H7 (cell line): ENCODE data around the gene PIGU. TPM values are rescaled to one million over a fixed set of nuclear protein-coding genes. Genes with fewer than 3 reads are reported as not detected.
"Not testable (repeated sequence)": the region's sequence is repeated elsewhere in the genome, so short reads cannot be mapped to it uniquely, and the experiment has no call there.

Experiments used
- DNase-seq: peaks from one replicate; pipeline ENCODE4 v3.0.0; 2012
- H3K27me3 ChIP-seq: 2 replicates; pipeline ENCODE4 v1.6.0; 2011; ENCODE audit warnings: mild to moderate bottlenecking, low read length; ENCODE audit not compliant: control insufficient read depth, insufficient read depth
- H3K36me3 ChIP-seq: replicated peaks from 2 replicates; pipeline ENCODE4 v1.5.1; 2011; ENCODE audit warnings: low read length; ENCODE audit not compliant: control insufficient read depth, insufficient read depth
- H3K4me3 ChIP-seq: 2 replicates; pipeline ENCODE4 v1.5.1; 2011; ENCODE audit warnings: low read depth, mild to moderate bottlenecking, control low read depth, low read length, moderate library complexity; ENCODE audit not compliant: insufficient read depth
- total RNA-seq: library from RNA; depleted of rRNA; stranded (reverse); fragments of >200 nt; shearing (Covaris generic); gene quantifications from 2 replicates; pipeline ENCODE4 v1.2.3, GENCODE V29; 2014; rRNA removed

The PIGU gene
- total RNA-seq = 28.6 and 32.9 TPM in 2 replicates

GRCh38 chr20:34676642-34677373 lies at the start of gene PIGU:
Gene PIGU, minus strand, starts transcription at chr20:34677092. Its CDS starts 7 bp downstream, at chr20:34677085.
- H3K36me3 ChIP-seq = no peaks in the 10 kb centered on the region
- DNase-seq = peak; percentile 93
- H3K27me3 ChIP-seq = no peaks in the 10 kb centered on the region
- peak within 1 kb of the TSS; percentile 84 for H3K4me3 ChIP-seq

DNA sequence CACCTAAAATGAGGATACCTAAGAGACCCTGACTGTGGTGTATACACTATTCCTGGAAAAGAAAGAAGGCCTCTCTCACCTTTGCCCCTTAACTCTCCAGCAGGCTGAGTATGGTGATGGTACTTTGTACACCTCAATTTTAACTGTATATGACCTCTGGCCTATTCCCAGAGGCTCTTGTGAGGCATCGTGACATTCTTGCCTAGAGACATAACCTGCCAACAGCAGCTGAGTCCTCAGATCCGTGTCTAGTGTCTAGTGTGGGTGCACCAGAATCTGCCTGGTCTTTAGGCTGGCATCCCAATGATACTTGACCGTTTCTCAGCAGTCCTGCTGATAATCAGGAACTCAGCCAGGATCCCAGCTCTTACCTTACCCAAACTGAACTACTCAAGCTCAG lies 47.3 kb upstream of the PIGU start:
- no peak for DNase-seq
- H3K36me3 ChIP-seq = no peaks in the 10 kb centered on the region; the same call in 1 of the 2 replicates
- no peaks in the 10 kb centered on the region for H3K27me3 ChIP-seq
- H3K4me3 ChIP-seq = no peak overlapping the region

GRCh38 chr20:34722560-34722959 lies 45.7 kb upstream of the PIGU start:
- H3K4me3 ChIP-seq, H3K27me3 ChIP-seq, H3K36me3 ChIP-seq, DNase-seq: not testable (repeated sequence)

DNA sequence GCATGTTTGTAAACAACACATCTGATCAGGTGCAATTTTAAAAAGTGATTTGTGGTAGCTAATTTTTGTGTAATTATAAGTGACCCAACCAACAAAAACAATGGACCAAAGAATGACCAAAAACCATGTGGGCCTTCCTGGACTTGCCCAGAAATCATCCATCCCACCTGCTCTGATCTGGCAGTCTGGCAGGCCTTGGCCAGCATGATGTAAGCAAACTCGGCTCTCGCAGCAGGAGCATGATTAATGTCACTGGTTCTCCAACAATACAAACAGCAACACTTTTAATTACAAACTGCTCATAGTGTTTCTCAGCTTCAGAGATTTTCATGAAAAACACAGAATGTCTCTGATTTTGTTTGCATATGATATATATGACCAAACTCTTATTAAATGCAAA lies 43.4 kb upstream of the PIGU start:
- H3K36me3 ChIP-seq = no peaks in the 10 kb centered on the region; the same call in 1 of the 2 replicates
- no peaks in the 10 kb centered on the region for H3K27me3 ChIP-seq
- no peak overlapping the region for H3K4me3 ChIP-seq
- no peak for DNase-seq

DNA sequence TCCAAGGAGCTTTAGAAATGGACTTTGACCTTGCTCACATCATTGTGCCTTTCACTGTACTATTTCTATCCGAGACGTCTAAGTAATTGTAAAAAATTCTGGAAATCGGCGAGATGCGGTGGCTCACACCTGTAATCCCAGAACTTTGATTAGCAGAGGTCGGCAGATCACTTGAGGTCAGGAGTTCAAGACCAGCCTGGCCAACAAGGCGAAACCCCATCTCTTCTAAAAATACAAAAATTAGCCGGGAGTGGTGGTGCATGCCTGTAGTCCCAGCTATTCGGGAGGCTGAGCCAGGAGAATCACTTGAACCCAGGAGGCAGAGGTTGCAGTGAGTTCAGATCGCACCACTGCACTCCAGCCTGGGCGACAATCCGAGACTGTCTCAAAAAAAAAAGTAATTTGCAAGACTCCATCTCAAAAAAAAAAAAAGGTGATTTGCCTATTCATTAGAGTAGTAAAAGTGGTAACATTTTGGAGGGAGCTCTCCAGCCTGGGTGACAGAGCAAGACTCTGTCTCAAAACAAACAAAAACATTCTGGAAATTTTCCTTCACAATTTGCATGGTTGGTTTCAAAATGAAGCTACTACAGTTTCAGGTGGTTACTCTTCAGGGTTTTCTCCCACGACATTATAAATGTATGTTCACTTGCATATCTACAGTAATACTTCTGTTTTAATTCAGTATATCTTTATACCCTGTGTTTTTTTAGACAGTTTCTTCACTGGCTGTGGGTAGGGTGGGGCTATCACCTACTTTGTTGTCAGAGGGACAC lies 42.5 kb upstream of the PIGU start:
- not testable (repeated sequence) for DNase-seq, H3K27me3 ChIP-seq, H3K4me3 ChIP-seq, H3K36me3 ChIP-seq

GRCh38 chr20:34717230-34718095 lies 40.6 kb upstream of the PIGU start:
- DNase-seq = no peak
- Histone ChIP-seq H3K36me3 (no peaks in the 10 kb centered on the region), H3K4me3 (no peak overlapping the region), H3K27me3 (no peaks in the 10 kb centered on the region)

DNA sequence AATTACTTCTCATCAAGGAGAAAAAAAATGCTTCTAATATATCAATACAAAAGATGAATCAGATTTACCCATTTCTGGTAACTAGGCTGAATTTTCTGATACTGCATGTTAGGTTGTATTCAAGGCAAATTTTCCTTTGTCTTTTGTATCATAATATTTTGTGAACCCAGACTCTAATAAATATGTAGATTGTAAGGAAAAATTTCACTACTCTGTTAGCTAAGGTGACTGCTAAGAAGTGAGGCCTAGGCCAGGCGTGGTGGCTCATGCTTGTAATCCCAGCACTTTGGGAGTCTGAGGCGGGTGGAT lies 40.0 kb upstream of the PIGU start:
- peaks cover 2% of the 10 kb centered on the region; the same call in 1 of the 2 replicates for H3K27me3 ChIP-seq
- DNase-seq = no peak
- H3K4me3 ChIP-seq = no peak overlapping the region
- H3K36me3 ChIP-seq = no peaks in the 10 kb centered on the region

DNA sequence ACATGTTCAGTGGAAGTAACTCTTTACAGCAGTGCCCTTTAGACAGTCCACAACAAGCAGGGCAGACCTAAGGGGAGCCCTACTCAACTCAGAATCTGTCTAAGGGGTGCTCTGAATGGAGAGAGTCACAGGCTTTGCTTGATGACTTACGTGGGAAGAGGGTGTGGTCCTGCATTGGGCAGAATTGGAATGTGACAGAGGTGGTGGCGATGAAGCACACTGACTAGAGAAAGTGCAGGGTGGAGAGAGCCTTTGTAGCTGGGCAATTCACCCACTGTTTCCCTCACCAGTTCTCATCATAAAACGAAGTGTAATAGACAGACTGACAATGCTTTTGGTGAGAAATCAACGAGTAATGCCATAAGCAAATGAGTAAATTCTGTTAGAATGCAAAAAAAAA lies 38.5 kb upstream of the PIGU start:
- DNase-seq = no peak

DNA sequence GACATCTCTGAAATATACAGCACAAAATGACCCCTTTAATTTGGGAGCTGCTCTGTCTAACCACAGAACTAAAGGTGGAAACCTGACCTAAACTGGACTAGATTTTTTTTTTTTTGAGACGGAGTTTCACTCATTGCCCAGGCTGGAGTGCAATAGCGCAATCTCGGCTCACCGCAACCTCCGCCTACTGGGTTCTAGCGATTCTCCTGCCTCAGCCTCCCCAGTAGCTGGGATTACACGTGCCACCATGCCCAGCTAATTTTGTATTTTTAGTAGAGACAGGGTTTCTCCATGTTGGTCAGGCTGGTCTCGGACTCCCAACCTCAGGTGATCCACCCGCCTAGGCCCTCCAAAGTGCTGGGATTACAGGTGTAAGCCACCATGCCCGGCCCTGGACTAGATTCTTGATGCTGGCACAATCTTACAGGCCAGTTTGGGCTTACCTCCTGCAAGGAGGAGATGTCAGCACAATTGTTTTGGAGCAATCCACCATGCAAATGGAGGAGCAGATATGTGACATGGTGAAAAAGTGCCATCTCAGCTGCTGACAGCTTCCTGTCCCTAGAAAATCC lies 37.1 kb upstream of the PIGU start:
- H3K36me3 ChIP-seq, H3K4me3 ChIP-seq, DNase-seq: not testable (repeated sequence)
- H3K27me3 ChIP-seq = peaks cover 18% of the 10 kb centered on the region

More for the DNA sequence above, 38.5 kb upstream of the PIGU start:
- peaks cover 12% of the 10 kb centered on the region for H3K27me3 ChIP-seq
- H3K4me3 ChIP-seq = no peak overlapping the region
- H3K36me3 ChIP-seq = no peaks in the 10 kb centered on the region

GRCh38 chr20:34713194-34713943 lies 36.5 kb upstream of the PIGU start:
- no peak overlapping the region for H3K4me3 ChIP-seq
- H3K36me3 ChIP-seq = no peaks in the 10 kb centered on the region
- DNase-seq = no peak
- peaks cover 18% of the 10 kb centered on the region for H3K27me3 ChIP-seq

DNA sequence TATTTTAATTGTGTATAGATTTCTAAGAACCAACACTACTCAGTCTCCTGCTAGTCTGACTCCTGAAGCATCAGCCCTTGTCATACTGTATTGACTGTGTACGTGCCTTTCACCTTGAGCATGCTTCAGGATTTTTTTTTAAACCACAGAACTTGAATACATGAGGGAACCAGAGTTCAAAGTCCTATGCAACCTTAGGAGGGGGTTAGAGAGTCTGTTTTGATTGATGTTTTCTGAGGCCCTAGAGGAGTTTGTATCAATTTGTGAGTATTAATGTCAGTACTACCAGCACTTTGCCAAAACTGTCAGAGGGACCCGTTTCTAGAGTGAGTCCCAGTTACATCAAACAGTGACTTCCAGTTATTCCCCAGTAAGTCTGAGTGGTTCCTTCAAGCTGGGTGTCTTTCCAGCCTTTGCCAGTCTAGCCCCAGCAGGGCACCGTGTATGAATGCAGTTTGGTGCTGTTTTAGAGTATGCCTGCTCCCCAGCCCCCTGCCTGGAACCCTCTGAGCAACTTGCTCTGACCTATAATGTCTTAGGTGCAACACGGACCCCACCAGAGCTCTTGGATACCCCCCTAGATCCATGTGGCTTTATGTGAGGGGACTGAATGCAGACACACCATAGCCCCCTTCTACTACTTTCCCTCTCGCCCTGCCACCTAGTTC lies 35.8 kb upstream of the PIGU start:
- H3K4me3 ChIP-seq = no peak overlapping the region
- H3K27me3 ChIP-seq = peaks cover 18% of the 10 kb centered on the region
- H3K36me3 ChIP-seq = no peaks in the 10 kb centered on the region
- no peak for DNase-seq

- H3K4me3 ChIP-seq = no peak overlapping the region
- H3K27me3 ChIP-seq = peaks cover 18% of the 10 kb centered on the region
- no peak for DNase-seq
- no peaks in the 10 kb centered on the region for H3K36me3 ChIP-seq
These were observed 35.0 kb upstream of the PIGU start for GRCh38 chr20:34711813-34712430.
